Cardiac muscle cell (in vitro differentiated cells and primary cell): ENCODE data around the gene H3-3A. TPM values are rescaled to one million over a fixed set of nuclear protein-coding genes. Genes with fewer than 3 reads are reported as not detected.

ENCODE experiments used
- DNase-seq, 2 donors: peaks; one replicate each; pipeline versions ENCODE4 v3.0.0 to v3.0.0-alpha.2; 2010 to 2017; ENCODE audit warnings: low read depth in 1 of 2, low spot score in 1 of 2
- H3K27ac ChIP-seq: fragments of 200-600 bp; sonication (generic); 2 replicates; pipeline ENCODE4 v1.5.1; 2016
- H3K27me3 ChIP-seq: fragments of 200-600 bp; sonication (generic); 2 replicates; pipeline ENCODE4 v1.6.0; 2016; ENCODE audit warnings: control low read depth
- H3K36me3 ChIP-seq: fragments of 200-600 bp; sonication (generic); 2 replicates; pipeline ENCODE4 v1.5.1; 2016; ENCODE audit warnings: control low read depth
- H3K4me1 ChIP-seq: fragments of 200-600 bp; sonication (generic); 2 replicates; pipeline ENCODE4 v1.8.1; 2017; ENCODE audit warnings: low read depth, mild to moderate bottlenecking, mixed run types
- H3K4me3 ChIP-seq: fragments of 200-600 bp; sonication (generic); 2 replicates; pipeline ENCODE4 v1.5.1; 2016; ENCODE audit warnings: mild to moderate bottlenecking
- H3K9me3 ChIP-seq: fragments of 200-600 bp; sonication (generic); 2 replicates; pipeline ENCODE4 v1.5.1; 2017; ENCODE audit warnings: low read depth, mild to moderate bottlenecking, control low read depth
- polyA plus RNA-seq: library from polyadenylated mRNA; unstranded; fragments of >200 nt; fragmentation: Nextera tagmentation; extraction: Ambion mirVana; gene quantifications from 2 replicates; pipeline ENCODE4 v1.2.1, GENCODE V29; 2016
- total RNA-seq: library from RNA; depleted of rRNA; stranded (reverse); fragments of >200 nt; gene quantifications from 2 replicates; pipeline ENCODE4 v1.2.3, GENCODE V29; 2016
- TF ChIP-seq, protein P1 (sequence below): IDR thresholded peaks from 2 replicates; pipeline ENCODE4 v1.5.1; 2012; ENCODE audit warnings: low read depth, mild to moderate bottlenecking, low read length

The H3-3A gene
- total and polyA plus RNA-seq, 2 experiments from 2014 or later: 439 to 837 TPM

DNA sequence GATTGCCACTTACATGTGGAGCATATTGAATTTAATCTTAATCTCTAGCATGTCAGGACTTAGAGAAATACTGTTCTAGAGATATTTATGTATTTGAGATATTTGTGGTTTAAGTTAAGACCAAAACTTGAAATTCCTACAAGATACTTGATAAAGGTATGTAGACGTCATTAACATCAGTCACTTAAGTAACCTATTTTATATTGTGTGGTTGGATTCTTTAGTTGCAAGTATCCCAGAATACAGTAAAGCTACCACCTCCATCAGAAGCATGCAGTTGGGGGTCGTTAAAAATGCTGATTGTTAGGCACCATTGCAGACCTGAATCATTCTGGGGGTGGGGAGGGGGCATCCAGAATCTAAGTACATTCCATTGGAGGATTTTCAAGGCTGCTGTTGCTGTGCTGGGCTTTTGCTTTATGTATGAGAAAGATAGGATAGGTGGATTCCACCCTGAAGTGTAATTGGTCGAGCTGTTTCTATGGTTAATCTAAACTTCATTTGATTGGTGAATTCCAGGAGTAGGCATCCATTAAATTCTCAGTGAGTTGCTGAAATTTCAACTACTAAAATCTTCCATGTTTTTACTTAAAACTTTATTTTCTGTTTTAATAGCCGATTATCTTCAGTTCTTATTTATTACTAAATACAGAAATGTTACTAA is 4.0 kb downstream of the H3-3A start:
- TF ChIP-seq, protein P1, sequence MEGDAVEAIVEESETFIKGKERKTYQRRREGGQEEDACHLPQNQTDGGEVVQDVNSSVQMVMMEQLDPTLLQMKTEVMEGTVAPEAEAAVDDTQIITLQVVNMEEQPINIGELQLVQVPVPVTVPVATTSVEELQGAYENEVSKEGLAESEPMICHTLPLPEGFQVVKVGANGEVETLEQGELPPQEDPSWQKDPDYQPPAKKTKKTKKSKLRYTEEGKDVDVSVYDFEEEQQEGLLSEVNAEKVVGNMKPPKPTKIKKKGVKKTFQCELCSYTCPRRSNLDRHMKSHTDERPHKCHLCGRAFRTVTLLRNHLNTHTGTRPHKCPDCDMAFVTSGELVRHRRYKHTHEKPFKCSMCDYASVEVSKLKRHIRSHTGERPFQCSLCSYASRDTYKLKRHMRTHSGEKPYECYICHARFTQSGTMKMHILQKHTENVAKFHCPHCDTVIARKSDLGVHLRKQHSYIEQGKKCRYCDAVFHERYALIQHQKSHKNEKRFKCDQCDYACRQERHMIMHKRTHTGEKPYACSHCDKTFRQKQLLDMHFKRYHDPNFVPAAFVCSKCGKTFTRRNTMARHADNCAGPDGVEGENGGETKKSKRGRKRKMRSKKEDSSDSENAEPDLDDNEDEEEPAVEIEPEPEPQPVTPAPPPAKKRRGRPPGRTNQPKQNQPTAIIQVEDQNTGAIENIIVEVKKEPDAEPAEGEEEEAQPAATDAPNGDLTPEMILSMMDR: no peak
- no peak for DNase-seq
- Histone ChIP-seq H3K27ac (no peak overlapping the region), H3K9me3 (no peaks in the 10 kb centered on the region), H3K27me3 (no peaks in the 10 kb centered on the region), H3K36me3 (peaks cover 55% of the 10 kb centered on the region), H3K4me3 (no peak overlapping the region), H3K4me1 (peaks cover 24% of the 10 kb centered on the region)

DNA sequence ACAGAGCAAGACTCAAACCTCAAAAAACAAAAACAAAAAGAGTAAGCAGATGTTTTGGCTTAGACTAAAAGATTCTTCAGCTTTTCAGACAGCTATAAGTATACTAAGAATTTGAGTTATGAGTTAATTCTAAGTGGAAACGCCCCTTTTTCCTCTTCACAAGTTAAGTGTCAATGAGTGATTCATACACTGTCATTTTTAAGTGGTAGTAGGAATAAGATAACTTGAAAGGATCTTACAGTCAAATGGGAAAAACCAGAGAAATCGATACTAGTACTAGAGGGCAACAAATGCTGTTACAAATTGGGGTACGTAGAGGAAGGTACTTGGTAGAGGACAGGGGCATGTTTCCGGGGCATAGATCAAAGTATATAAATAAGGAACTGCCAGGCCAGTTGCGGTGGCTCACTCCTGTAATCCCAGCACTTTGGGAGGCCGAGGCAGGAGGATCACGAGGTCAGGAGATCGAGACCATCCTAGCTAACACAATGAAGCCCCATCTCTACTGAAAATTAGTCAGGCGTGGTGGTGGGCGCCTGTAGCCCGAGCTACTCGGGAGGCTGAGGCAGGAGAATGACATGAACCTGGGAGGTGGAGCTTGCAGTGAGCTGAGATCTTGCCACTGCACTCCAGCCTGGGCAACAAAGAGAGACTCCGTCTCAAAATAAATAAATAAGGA is 7.4 kb downstream of the H3-3A start:
- TF ChIP-seq, protein P1: no peak
- H3K4me1 ChIP-seq: peaks cover 22% of the 10 kb centered on the region
- no peaks in the 10 kb centered on the region for H3K9me3 ChIP-seq
- H3K4me3 ChIP-seq: no peak overlapping the region
- DNase-seq: no peak
- H3K27ac ChIP-seq: peak overlapping the region; percentile 1
- H3K36me3 ChIP-seq: peaks cover 68% of the 10 kb centered on the region
- H3K27me3 ChIP-seq: no peaks in the 10 kb centered on the region

- no peak for DNase-seq
- Histone ChIP-seq H3K4me3 (no peak overlapping the region), H3K4me1 (peaks cover under 1% of the 10 kb centered on the region), H3K36me3 (peaks cover 51% of the 10 kb centered on the region), H3K9me3 (no peaks in the 10 kb centered on the region), H3K27me3 (no peaks in the 10 kb centered on the region), H3K27ac (no peak overlapping the region)
- TF ChIP-seq, protein P1: no peak
Measured at GRCh38 chr1:226072347-226072746, 9.8 kb downstream of the H3-3A start.

DNA sequence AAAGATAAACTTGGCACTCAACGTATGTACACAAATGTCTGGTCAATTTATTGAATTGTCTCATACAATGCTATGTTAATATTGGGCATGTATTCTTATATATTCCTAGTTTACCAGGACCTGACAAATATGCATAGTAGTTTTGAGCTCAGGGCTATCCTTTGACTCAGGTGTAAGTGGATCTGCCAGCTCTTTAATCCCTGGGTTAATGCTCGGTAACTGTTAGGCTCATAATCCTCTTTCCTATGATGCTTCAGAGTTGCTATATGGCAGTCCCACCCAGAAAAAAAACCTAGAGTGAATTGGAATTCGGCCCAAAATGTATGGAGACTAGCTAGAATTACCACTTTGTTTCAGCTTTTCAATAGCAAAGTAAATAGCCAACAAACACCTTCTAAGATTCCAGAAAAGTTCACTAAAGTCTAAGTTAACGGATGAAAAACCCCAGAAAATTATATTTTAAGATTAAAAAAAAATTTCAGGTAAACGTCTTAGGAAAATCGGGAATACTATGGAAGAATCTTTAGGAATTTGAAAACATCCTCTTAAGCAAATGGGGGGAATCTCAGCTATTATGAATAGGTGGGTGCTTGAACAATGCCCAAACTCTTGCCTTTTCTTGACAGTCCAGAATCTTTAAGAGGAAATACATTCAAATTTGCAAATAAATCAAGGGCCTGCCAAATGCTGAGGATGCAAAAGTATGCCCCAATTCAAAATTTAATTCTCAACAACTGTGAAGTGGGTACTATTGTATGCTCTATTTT is 10.9 kb downstream of the H3-3A start:
- H3K27me3 ChIP-seq: no peaks in the 10 kb centered on the region
- no peak for DNase-seq
- H3K36me3 ChIP-seq: peaks cover 42% of the 10 kb centered on the region
- no peak overlapping the region for H3K4me3 ChIP-seq
- H3K9me3 ChIP-seq: no peaks in the 10 kb centered on the region
- H3K4me1 ChIP-seq: no peaks in the 10 kb centered on the region
- H3K27ac ChIP-seq: peak overlapping the region; percentile 62
- TF ChIP-seq, protein P1: no peak

- Histone ChIP-seq H3K36me3 (peaks cover 36% of the 10 kb centered on the region), H3K4me3 (no peak overlapping the region), H3K27me3 (no peaks in the 10 kb centered on the region), H3K27ac (peak overlapping the region; percentile 62), H3K9me3 (no peaks in the 10 kb centered on the region), H3K4me1 (no peaks in the 10 kb centered on the region)
- TF ChIP-seq, protein P1: no peak
- no peak for DNase-seq
Measured at GRCh38 chr1:226074046-226074445, 11.5 kb downstream of the H3-3A start.
